Ishikawa (cell line): Measurements from ENCODE around the gene PTPMT1.

Experiments used
- CEBPB ChIP-seq: IDR thresholded peaks from 2 replicates; pipeline ENCODE4 v1.6.1; 2012
- CREB1 ChIP-seq: IDR thresholded peaks from 2 replicates; pipeline ENCODE4 v1.6.1; 2012; ENCODE audit warnings: low read depth
- EGR1 ChIP-seq: IDR thresholded peaks from 2 replicates; pipeline ENCODE4 v1.6.1; 2012
- EP300 ChIP-seq: IDR thresholded peaks from 2 replicates; pipeline ENCODE4 v1.6.1; 2012; ENCODE audit warnings: borderline replicate concordance
- FOXM1 ChIP-seq: IDR thresholded peaks from 2 replicates; pipeline ENCODE4 v1.6.1; 2012; ENCODE audit warnings: low read depth, borderline replicate concordance
- MAX ChIP-seq: IDR thresholded peaks from 2 replicates; pipeline ENCODE4 v1.6.1; 2012
- NFIC ChIP-seq: IDR thresholded peaks from 2 replicates; pipeline ENCODE4 v1.6.1; 2012
- RAD21 ChIP-seq: IDR thresholded peaks from 2 replicates; pipeline ENCODE4 v1.6.1; 2012; ENCODE audit warnings: low read depth
- REST ChIP-seq: IDR thresholded peaks from 2 replicates; pipeline ENCODE4 v1.6.1; 2012; ENCODE audit warnings: low read depth, mild to moderate bottlenecking
- TAF1 ChIP-seq: IDR thresholded peaks from 2 replicates; pipeline ENCODE4 v1.6.1; 2012; ENCODE audit warnings: low read depth, mild to moderate bottlenecking
- TCF12 ChIP-seq: IDR thresholded peaks from 2 replicates; pipeline ENCODE4 v1.6.1; 2012; ENCODE audit warnings: low read depth
- TEAD4 ChIP-seq: IDR thresholded peaks from 2 replicates; pipeline ENCODE4 v1.6.1; 2012
- USF1 ChIP-seq: IDR thresholded peaks from 2 replicates; pipeline ENCODE4 v1.6.1; 2012
- YY1 ChIP-seq: IDR thresholded peaks from 2 replicates; pipeline ENCODE4 v1.6.1; 2012; ENCODE audit warnings: low read depth
- ZBTB7A ChIP-seq: IDR thresholded peaks from 2 replicates; pipeline ENCODE4 v1.6.1; 2012; ENCODE audit warnings: low read depth

Gene PTPMT1

GRCh38 chr11:47606731-47607130 lies 41.3 kb downstream of the PTPMT1 start:
- TF ChIP-seq EGR1 (no peak), FOXM1 (no peak), EP300 (no peak), CREB1 (no peak), TCF12 (no peak), RAD21 (no peak), NFIC (no peak), MAX (no peak), REST (no peak), CEBPB (no peak), TAF1 (no peak), YY1 (no peak), ZBTB7A (no peak)

GRCh38 chr11:47607380-47607779 lies 42.0 kb downstream of the PTPMT1 start:
- TF ChIP-seq CREB1 (no peak), EP300 (no peak), USF1 (no peak), YY1 (no peak), CEBPB (no peak), NFIC (no peak), EGR1 (no peak), RAD21 (no peak), FOXM1 (no peak), ZBTB7A (no peak)

GRCh38 chr11:47609675-47610074 lies 44.3 kb downstream of the PTPMT1 start:
- TF ChIP-seq TCF12 (no peak), TAF1 (no peak)

GRCh38 chr11:47611348-47611794 lies 46.0 kb downstream of the PTPMT1 start:
- TF ChIP-seq CEBPB (no peak), CREB1 (no peak), ZBTB7A (no peak), EGR1 (no peak), REST (no peak), MAX (no peak), TEAD4 (no peak), NFIC (no peak), TAF1 (no peak), USF1 (no peak)

- TF ChIP-seq EP300 (no peak), RAD21 (no peak), EGR1 (no peak)
These were observed 49.9 kb downstream of the PTPMT1 start for GRCh38 chr11:47615249-47615648.

DNA sequence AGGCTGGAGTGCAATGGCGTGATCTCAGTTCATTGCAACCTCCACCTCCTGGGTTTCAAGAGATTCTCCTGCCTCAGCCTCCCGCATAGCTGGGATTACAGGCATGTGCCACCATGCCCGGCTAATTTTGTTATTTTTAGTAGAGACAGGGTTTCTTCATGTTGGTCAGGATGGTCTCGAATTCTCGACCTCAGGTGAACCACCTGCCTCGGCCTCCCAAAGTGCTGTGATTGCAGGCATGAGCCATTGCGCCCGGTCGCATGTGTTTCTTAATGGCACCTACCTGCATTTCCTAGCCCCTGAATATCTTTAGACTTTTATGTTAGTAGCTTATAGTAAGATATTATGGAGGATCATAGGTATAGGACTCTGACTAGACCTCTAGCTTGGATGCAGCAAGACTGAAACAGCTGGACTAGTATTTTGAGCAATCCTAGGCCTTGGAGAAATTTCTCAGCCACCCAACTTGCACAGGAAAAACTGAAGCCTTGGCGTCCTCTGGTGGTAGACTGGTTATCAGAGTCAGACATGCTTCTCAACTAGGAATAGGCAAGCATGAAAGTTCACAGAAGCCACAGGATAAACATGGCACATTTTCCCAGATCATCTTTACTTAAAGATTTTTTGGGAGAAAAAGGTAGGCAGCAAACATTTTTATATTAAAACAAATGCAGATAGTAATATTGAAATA lies 51.5 kb downstream of the PTPMT1 start:
- no peak for TF ChIP-seq TAF1
- no peak for TF ChIP-seq TEAD4
- no peak for TF ChIP-seq EGR1
- no peak for TF ChIP-seq EP300
- no peak for TF ChIP-seq USF1
- peak; percentile 50; the same call in 1 of the 2 replicates for TF ChIP-seq RAD21
